ENCODE measurements around the gene NARF.
"Not testable (repeated sequence)": the region's sequence is repeated elsewhere in the genome, so short reads cannot be mapped to it uniquely, and the experiment has no call there.

- TF ChIP-seq CTCF (IDR thresholded peaks at IDR 0.05); EZH2 (IDR thresholded peaks at IDR 0.05; ENCODE audit: borderline replicate concordance, insufficient read depth, low read depth, low read length, poor library complexity, severe bottlenecking): not testable (repeated sequence)
These were observed 80.5 kb downstream of the NARF start for GRCh38 chr17:82539076-82539475.
